ENCODE data around the gene RNF138. TPM values are rescaled to one million over a fixed set of nuclear protein-coding genes. Genes with fewer than 3 reads are reported as not detected.

RNF138 gene
- total and polyA plus RNA-seq, 2 of the 8 experiments (the other 6 are each of a cell fraction or from before 2014, with no cell fraction given), result 29.2 to 109 TPM

DNA sequence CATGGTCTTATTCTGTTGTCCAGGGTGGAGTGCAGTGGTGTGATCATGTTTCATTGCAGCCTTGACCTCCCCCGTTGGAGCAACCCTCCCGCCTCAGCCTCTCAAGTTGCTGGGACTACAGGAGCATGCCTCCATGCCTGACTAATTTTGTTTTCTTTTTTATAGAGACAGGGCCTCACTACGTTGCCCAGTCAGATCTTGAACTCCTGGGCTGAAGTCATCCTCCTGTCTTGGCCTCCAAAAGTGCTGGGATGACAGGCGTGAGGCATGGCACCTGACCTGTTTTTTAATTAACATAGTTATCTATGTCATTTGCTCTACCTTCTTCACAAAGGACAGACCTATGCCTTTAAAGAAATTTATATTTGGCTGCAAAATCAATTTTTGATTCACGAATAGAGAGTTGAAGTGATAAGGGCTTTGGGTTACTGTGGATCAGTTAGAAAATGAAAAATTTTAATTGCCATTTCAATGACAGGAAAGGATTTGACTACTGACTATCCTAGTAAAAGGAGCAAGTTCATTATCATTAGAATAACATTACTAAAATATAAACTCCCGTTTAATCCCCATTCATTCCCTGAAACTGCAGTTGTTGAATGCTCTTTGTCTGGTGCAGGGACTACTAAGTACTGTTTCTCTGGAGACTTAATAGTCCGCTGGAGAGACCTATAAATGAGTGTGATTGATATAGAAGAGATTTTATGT, 3.7 kb downstream of the RNF138 start:
- Histone ChIP-seq H3K79me1 (ENCODE audit: low read depth, low read length) (peaks cover 8% of the 10 kb centered on the region), H4K20me1 (replicated peaks in 1 of 2; ENCODE audit: control insufficient read depth in 1 of 2, insufficient read depth in 2 of 2, low read length in 2 of 2) (peaks cover 6 to 11% of the 10 kb centered on the region in 2 experiments), H3K56ac (replicated peaks; ENCODE audit: insufficient read length, low read depth, low read length) (no peak overlapping the region), H4K5ac (ENCODE audit: insufficient read length, low read depth, low read length) (no peak overlapping the region), H2AFZ (ENCODE audit: low read length) (no peak overlapping the region), H3K27me3 (replicated peaks in 1 of 4; ENCODE audit: control insufficient read depth in 3 of 4, extremely low read depth in 1 of 4, insufficient read depth in 3 of 4, low read length in 3 of 4) (no peaks in the 10 kb centered on the region), H3K14ac (ENCODE audit: insufficient read length) (no peak overlapping the region), H3K4me1 (replicated peaks in 1 of 4; ENCODE audit: control insufficient read depth in 3 of 4, insufficient read depth in 4 of 4, low read length in 3 of 4) (peaks cover 0 to 3% (median 3%) of the 10 kb centered on the region in 4 experiments; a peak in 3 of 7 replicates), H3K27ac (ENCODE audit: low read depth, low read length) (no peak overlapping the region), H2BK120ac (replicated peaks; ENCODE audit: low read depth, low read length) (no peak overlapping the region), H4K8ac (ENCODE audit: extremely low read depth, insufficient read depth, low read length) (no peak overlapping the region), H2BK5ac (ENCODE audit: low read depth, low read length) (no peak overlapping the region), H4K91ac (replicated peaks; ENCODE audit: insufficient read length, low read length) (no peak overlapping the region), H2AK5ac (ENCODE audit: low read depth, low read length) (no peak overlapping the region), H3K36me3 (ENCODE audit: control insufficient read depth in 2 of 4, insufficient read depth in 4 of 4, low read length in 3 of 4) (peaks cover 0 to 10% (median 0%) of the 10 kb centered on the region in 4 experiments; a peak in 1 of 8 replicates), H3K23me2 (ENCODE audit: low read depth, low read length) (peaks cover 5% of the 10 kb centered on the region; the same call in 1 of the 2 replicates), H3K79me2 (ENCODE audit: control insufficient read depth in 1 of 2, insufficient read depth in 2 of 2, low read length in 2 of 2) (peaks cover 23 to 70% of the 10 kb centered on the region in 2 experiments), H3K9me3 (ENCODE audit: insufficient read depth in 2 of 2, low read depth in 1 of 2, low read length in 1 of 2) (no peaks in the 10 kb centered on the region), H3K18ac (ENCODE audit: extremely low read depth, low read length) (no peak overlapping the region), H2BK12ac (ENCODE audit: low read depth, low read length) (no peak overlapping the region), H3K4me2 (ENCODE audit: insufficient read depth in 1 of 2, low read depth in 2 of 2, low read length in 2 of 2) (no peak overlapping the region; a peak in 2 of 4 replicates), H3K4me3 (ENCODE audit: extremely low read depth in 1 of 4, insufficient read depth in 2 of 4, low read depth in 3 of 4, low read length in 4 of 4) (no peak overlapping the region), H3K4ac (replicated peaks; ENCODE audit: insufficient read length, low read depth, low read length) (no peak overlapping the region), H3K9ac (replicated peaks in 1 of 4; ENCODE audit: extremely low read depth in 1 of 4, low read depth in 3 of 4, low read length in 3 of 4) (no peak overlapping the region; a peak in 1 of 7 replicates), H2BK15ac (ENCODE audit: low read length) (no peak overlapping the region), H2BK20ac (ENCODE audit: low read length) (no peak overlapping the region), H3K23ac (ENCODE audit: insufficient read length) (no peak overlapping the region)
- 88% methylated on average over 7 of the region's 7 CpGs; no CpG with 5 or more reads in 1 of the 2 experiments for WGBS, 2 experiments (ENCODE audit: extremely low coverage in 1 of 2, insufficient coverage in 1 of 2, insufficient read length in 1 of 2, insufficient replicate concordance in 2 of 2, low coverage in 1 of 2, low lambda C conversion rate in 2 of 2, missing lambda C conversion rate in 1 of 2)
- POLR2A ChIA-PET (ENCODE audit: partially characterized antibody), result interaction anchor here (0.6 to 1.5 kb wide), 4 partner anchors 10 to 189 kb away, joined by 4 to 10 read pairs (median 4); no protein-coding TSS in a partner anchor
- no peak for FAIRE-seq
- no peak for TF ChIP-seq TEAD4 (IDR thresholded peaks at IDR 0.05; ENCODE audit: low read depth, low read length)
- TF ChIP-seq CHD2 (IDR thresholded peaks at IDR 0.05; ENCODE audit: low read length), result no peak
- no peak for DNase-seq (ENCODE audit: low read depth in 1 of 2, low spot score in 2 of 2)
- CTCF ChIA-PET (ENCODE audit: partially characterized antibody), result interaction anchor here (1.3 kb wide), 1 partner anchor 118 kb away, joined by 3 read pairs; no protein-coding TSS in a partner anchor
